ENCODE results near the gene C1R.

The C1R gene

DNA sequence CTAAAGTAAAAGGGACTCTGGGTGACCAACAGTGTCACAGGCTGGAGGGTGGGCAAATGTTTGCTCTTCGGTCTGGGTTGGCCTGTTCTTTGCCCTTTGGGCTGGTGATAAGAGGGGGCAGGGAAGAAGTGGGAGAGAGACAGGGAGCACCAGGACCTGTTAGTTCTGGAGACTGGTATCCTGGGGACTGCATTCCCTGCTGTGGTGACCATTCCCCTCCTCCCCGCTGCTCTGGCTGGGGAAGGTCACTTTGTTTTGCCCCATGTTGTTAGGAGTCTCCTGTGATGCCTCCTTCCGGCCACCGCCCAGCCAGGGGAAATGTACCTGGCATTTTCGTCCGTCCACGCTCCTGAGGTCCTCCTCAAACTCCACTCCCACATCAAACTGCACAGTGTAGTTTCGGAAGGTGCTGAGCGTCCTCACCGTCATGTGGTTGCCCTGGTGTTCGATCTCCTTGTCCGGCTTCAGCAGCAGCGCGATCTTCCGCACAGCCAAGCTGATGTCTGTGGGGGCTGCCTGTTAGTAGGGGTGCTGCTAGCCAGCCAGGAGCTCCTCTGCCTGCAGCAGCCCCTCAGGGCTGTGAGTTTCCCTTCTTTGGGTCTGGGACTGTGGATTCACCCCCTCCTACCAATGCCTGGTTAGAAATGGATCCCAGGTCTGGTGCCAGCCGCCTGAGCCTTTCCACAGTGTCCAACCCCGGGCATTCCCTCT, 35.8 kb upstream of the C1R start:
- Histone ChIP-seq H4K20me1 (ENCODE audit: insufficient read depth, low read length) (no peaks in the 10 kb centered on the region), H3K4me2 (ENCODE audit: low read length) (no peak overlapping the region), H3K4me3 (ENCODE audit: low read depth, low read length, poor library complexity, severe bottlenecking) (no peak overlapping the region), H3K9ac (ENCODE audit: low read length) (no peak overlapping the region), H3K36me3 (ENCODE audit: insufficient read depth, low read length) (no peaks in the 10 kb centered on the region), H3K9me3 (ENCODE audit: low read length) (no peaks in the 10 kb centered on the region), H2AFZ (ENCODE audit: low read length) (no peak overlapping the region), H3K27me3 (ENCODE audit: insufficient read depth, low read length) (no peaks in the 10 kb centered on the region), H3K9me2 (ENCODE audit: low read depth, low read length) (no peaks in the 10 kb centered on the region), H3K79me2 (ENCODE audit: insufficient read depth, low read length) (no peaks in the 10 kb centered on the region), H3F3A (ENCODE audit: insufficient read depth, low read length) (no peaks in the 10 kb centered on the region), H3K27ac (ENCODE audit: low read depth, low read length, poor library complexity, severe bottlenecking) (no peak overlapping the region), H3K4me1 (ENCODE audit: insufficient read depth, low read length, severe bottlenecking) (peaks cover 22% of the 10 kb centered on the region)
- TF ChIP-seq CTCF (IDR thresholded peaks at IDR 0.05; ENCODE audit: low read length), result no peak
- TF ChIP-seq EZH2 (IDR thresholded peaks at IDR 0.05; ENCODE audit: borderline replicate concordance, low read length), result no peak

DNA sequence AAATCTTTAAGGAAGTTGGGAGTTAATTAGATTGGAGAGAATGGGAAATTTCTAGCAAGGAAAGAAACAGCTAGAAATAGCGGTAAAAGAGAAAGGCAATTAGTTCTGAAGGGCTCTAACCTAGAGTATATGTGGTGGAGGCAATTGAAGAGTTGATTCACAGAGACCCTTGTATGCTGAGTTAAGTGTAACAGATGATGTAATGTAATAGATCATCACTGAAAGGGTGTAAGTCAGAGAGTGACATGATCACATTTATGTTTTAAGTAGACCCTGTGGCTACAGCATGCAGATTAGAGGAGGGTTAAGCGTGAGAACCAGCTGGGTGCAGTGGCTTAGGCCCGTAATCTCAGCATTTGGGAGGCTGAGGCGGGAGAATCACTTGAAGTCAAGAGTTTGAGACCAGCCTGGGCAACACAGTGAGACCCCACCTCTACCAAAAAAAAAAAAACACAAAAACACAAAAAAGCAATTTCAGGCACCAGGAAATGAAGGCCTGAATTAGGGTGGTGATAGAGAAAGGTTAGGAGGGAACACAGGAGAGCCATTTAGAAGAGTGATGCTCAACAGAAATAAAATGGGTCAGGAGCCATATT, 33.5 kb upstream of the C1R start:
- H3K36me3 ChIP-seq (ENCODE audit: insufficient read depth, low read length), result no peaks in the 10 kb centered on the region
- H3K9me2 ChIP-seq (ENCODE audit: low read depth, low read length), result no peaks in the 10 kb centered on the region
- H3K27ac ChIP-seq (ENCODE audit: low read depth, low read length, poor library complexity, severe bottlenecking), result no peak overlapping the region
- H3F3A ChIP-seq (ENCODE audit: insufficient read depth, low read length), result no peaks in the 10 kb centered on the region
- TF ChIP-seq CTCF (IDR thresholded peaks at IDR 0.05; ENCODE audit: low read length) (no peak), EZH2 (IDR thresholded peaks at IDR 0.05; ENCODE audit: borderline replicate concordance, low read length) (no peak)
- H3K4me1 ChIP-seq (ENCODE audit: insufficient read depth, low read length, severe bottlenecking), result peaks cover 14% of the 10 kb centered on the region
- no peaks in the 10 kb centered on the region for H4K20me1 ChIP-seq (ENCODE audit: insufficient read depth, low read length)
- H3K9ac ChIP-seq (ENCODE audit: low read length), result no peak overlapping the region
- no peak overlapping the region for H3K4me3 ChIP-seq (ENCODE audit: low read depth, low read length, poor library complexity, severe bottlenecking)
- H3K79me2 ChIP-seq (ENCODE audit: insufficient read depth, low read length), result no peaks in the 10 kb centered on the region
- H2AFZ ChIP-seq (ENCODE audit: low read length), result no peak overlapping the region
- H3K9me3 ChIP-seq (ENCODE audit: low read length), result no peaks in the 10 kb centered on the region
- no peak overlapping the region for H3K4me2 ChIP-seq (ENCODE audit: low read length)
- no peaks in the 10 kb centered on the region for H3K27me3 ChIP-seq (ENCODE audit: insufficient read depth, low read length)

- H3K9me2 ChIP-seq (ENCODE audit: low read depth, low read length), result no peaks in the 10 kb centered on the region
- H3K79me2 ChIP-seq (ENCODE audit: insufficient read depth, low read length), result no peaks in the 10 kb centered on the region
- H3K27ac ChIP-seq (ENCODE audit: low read depth, low read length, poor library complexity, severe bottlenecking), result no peak overlapping the region
- no peak overlapping the region for H3K4me2 ChIP-seq (ENCODE audit: low read length)
- no peak overlapping the region for H3K9ac ChIP-seq (ENCODE audit: low read length)
- H3K4me1 ChIP-seq (ENCODE audit: insufficient read depth, low read length, severe bottlenecking), result peaks cover under 1% of the 10 kb centered on the region
- H3K4me3 ChIP-seq (ENCODE audit: low read depth, low read length, poor library complexity, severe bottlenecking), result no peak overlapping the region
- no peaks in the 10 kb centered on the region for H3K9me3 ChIP-seq (ENCODE audit: low read length)
- H2AFZ ChIP-seq (ENCODE audit: low read length), result no peak overlapping the region
- H3K27me3 ChIP-seq (ENCODE audit: insufficient read depth, low read length), result no peaks in the 10 kb centered on the region
- H3K36me3 ChIP-seq (ENCODE audit: insufficient read depth, low read length), result no peaks in the 10 kb centered on the region
- no peaks in the 10 kb centered on the region for H3F3A ChIP-seq (ENCODE audit: insufficient read depth, low read length)
- H4K20me1 ChIP-seq (ENCODE audit: insufficient read depth, low read length), result no peaks in the 10 kb centered on the region
- TF ChIP-seq CTCF (IDR thresholded peaks at IDR 0.05; ENCODE audit: low read length) (no peak), EZH2 (IDR thresholded peaks at IDR 0.05; ENCODE audit: borderline replicate concordance, low read length) (no peak)
Measured at GRCh38 chr12:7123806-7124522, 31.7 kb upstream of the C1R start.
